GM12878 (cell line): ENCODE results near the gene STKLD1.

Experiments used
- ESRRA ChIP-seq: IDR thresholded peaks from 2 replicates; pipeline ENCODE4 v1.6.1; 2012; ENCODE audit warnings: mild to moderate bottlenecking, low read length, improper control_type of control experiment
- EZH2 ChIP-seq: IDR thresholded peaks from 2 replicates; pipeline ENCODE4 v1.6.1; 2012; ENCODE audit warnings: low read depth, mild to moderate bottlenecking, control low read depth, inconsistent platforms, low read length, borderline replicate concordance; ENCODE audit not compliant: control insufficient read depth
- IKZF1 ChIP-seq: fragments of 450-650 bp; conservative IDR thresholded peaks from 2 replicates; pipeline ENCODE4 v1.6.1; 2017; ENCODE audit warnings: antibody characterized with exemption, mild to moderate bottlenecking
- TF ChIP-seq, protein P1 (sequence below), 3 experiments: IDR thresholded peaks in 2 of 3; conservative IDR thresholded peaks in 1 of 3; 2 replicates each; pipeline ENCODE4 v1.5.1; 2011; ENCODE audit warnings: low read depth in 3 of 3, low read length in 3 of 3, mild to moderate bottlenecking in 3 of 3, control low read depth in 2 of 3, moderate library complexity in 2 of 3, inconsistent platforms in 1 of 3, mixed read lengths in 1 of 3; ENCODE audit not compliant: control insufficient read depth in 2 of 3, insufficient read depth in 1 of 3; ENCODE audit errors: extremely low read depth in 1 of 3

DNA sequence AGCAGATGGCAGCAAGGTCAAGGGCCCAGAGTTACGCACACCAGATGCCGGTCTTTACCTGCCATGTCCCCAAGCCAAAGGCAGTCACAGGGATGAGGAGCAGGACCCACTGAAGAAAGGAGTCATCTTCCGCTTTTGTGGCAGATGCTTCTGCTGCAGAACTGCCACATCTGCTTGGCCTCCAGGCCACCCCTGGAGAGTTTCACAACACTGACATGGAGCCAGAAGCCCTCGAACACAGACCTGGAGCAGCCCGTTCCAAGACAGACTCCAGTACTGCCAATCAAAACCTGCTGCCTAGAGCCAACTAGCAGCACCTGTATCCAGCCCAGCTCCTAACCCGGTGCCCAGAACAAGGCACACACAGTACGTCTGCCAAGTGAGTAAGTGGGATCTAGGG lies 21.4 kb upstream of the STKLD1 start:
- TF ChIP-seq, protein P1, sequence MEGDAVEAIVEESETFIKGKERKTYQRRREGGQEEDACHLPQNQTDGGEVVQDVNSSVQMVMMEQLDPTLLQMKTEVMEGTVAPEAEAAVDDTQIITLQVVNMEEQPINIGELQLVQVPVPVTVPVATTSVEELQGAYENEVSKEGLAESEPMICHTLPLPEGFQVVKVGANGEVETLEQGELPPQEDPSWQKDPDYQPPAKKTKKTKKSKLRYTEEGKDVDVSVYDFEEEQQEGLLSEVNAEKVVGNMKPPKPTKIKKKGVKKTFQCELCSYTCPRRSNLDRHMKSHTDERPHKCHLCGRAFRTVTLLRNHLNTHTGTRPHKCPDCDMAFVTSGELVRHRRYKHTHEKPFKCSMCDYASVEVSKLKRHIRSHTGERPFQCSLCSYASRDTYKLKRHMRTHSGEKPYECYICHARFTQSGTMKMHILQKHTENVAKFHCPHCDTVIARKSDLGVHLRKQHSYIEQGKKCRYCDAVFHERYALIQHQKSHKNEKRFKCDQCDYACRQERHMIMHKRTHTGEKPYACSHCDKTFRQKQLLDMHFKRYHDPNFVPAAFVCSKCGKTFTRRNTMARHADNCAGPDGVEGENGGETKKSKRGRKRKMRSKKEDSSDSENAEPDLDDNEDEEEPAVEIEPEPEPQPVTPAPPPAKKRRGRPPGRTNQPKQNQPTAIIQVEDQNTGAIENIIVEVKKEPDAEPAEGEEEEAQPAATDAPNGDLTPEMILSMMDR (IDR thresholded peaks at IDR 0.05 in 2 of 3, conservative IDR thresholded peaks at IDR 0.05 in 1 of 3; ENCODE audit: control insufficient read depth in 2 of 3, extremely low read depth in 1 of 3, insufficient read depth in 1 of 3, low read depth in 3 of 3, low read length in 3 of 3): no peak
- no peak for TF ChIP-seq IKZF1
- no peak for TF ChIP-seq ESRRA
- TF ChIP-seq EZH2: no peak
